Endothelial cell of umbilical vein (primary cell): ENCODE results near the gene ROCK2. TPM values are rescaled to one million over a fixed set of nuclear protein-coding genes. Genes with fewer than 3 reads are reported as not detected.

ENCODE experiments used
- BruUV-seq: library from RNA; stranded (reverse); fragments of 400-500 nt; replicated peaks from 2 replicates; lab custom pipeline; 2021; lab: Mats Ljungman, UMichigan
- CTCF ChIA-PET: fragments of 300-600, 350-600 bp; sonication (Branson Sonifier 250); formaldehyde crosslinking; loops from one replicate; lab custom pipeline; 2021; ENCODE audit warnings: antibody characterized with exemption, inconsistent platforms; lab: Charles Lee
- POLR2A ChIA-PET: fragments of 300-600, 350-600 bp; sonication (Branson Sonifier 250); formaldehyde crosslinking; loops from one replicate; lab custom pipeline; 2021; ENCODE audit warnings: antibody characterized with exemption, inconsistent platforms; lab: Charles Lee
- DNase-seq: peaks from one replicate; pipeline ENCODE4 v3.0.0-alpha.2; 2011; ENCODE audit warnings: low read depth, low spot score
- FAIRE-seq: peaks from 2 replicates; lab custom pipeline; 2011; peaks lifted over from hg19 to GRCh38; lab: Jason Lieb, UNC
- H2AFZ ChIP-seq: 2 replicates; pipeline ENCODE4 v1.6.0; 2012; ENCODE audit warnings: low read depth, low read length, control low read depth, inconsistent platforms
- H3K27ac ChIP-seq: 2 replicates; pipeline ENCODE4 v1.5.1; 2011; ENCODE audit warnings: low read depth, mild to moderate bottlenecking, control low read depth, low read length, moderate library complexity; ENCODE audit not compliant: insufficient read depth
- H3K27me3 ChIP-seq, 2 experiments: 2 replicates each; pipeline versions ENCODE4 v1.6.0 to v1.6.1; 2011; ENCODE audit warnings: low read length in 2 of 2, mixed read lengths in 1 of 2; ENCODE audit not compliant: control insufficient read depth in 2 of 2, insufficient read depth in 2 of 2
- H3K36me3 ChIP-seq, 2 experiments: 2 replicates in 1 of 2; 3 replicates in 1 of 2; pipeline ENCODE4 v1.5.1; 2011; ENCODE audit warnings: low read length in 2 of 2, mild to moderate bottlenecking in 1 of 2, moderate library complexity in 1 of 2; ENCODE audit not compliant: control insufficient read depth in 2 of 2, insufficient read depth in 2 of 2; ENCODE audit errors: extremely low read depth in 1 of 2
- H3K4me1 ChIP-seq: 3 replicates; pipeline ENCODE4 v1.5.1; 2011; ENCODE audit warnings: mild to moderate bottlenecking, low read length; ENCODE audit not compliant: control insufficient read depth, insufficient read depth; ENCODE audit errors: extremely low read depth
- H3K4me2 ChIP-seq: 2 replicates; pipeline ENCODE4 v1.6.1; 2011; ENCODE audit warnings: low read length, control low read depth, mixed read lengths; ENCODE audit not compliant: insufficient read depth
- H3K4me3 ChIP-seq, 3 experiments: fragments of 200-600 bp in 1 of 3; sonication (generic), shearing (Covaris generic) in 1 of 3; replicated peaks in 1 of 3; 2 replicates each; pipeline ENCODE4 v1.5.1; 2011 to 2016; ENCODE audit warnings: control low read depth in 3 of 3, low read length in 3 of 3, mild to moderate bottlenecking in 2 of 3, inconsistent platforms in 1 of 3, low read depth in 1 of 3, moderate library complexity in 1 of 3; ENCODE audit not compliant: insufficient read depth in 1 of 3
- H3K79me2 ChIP-seq: 2 replicates; pipeline ENCODE4 v1.6.0; 2012; ENCODE audit warnings: low read length, inconsistent platforms; ENCODE audit not compliant: control insufficient read depth, insufficient read depth
- H3K9ac ChIP-seq: replicated peaks from 2 replicates; pipeline ENCODE3; 2011; ENCODE audit warnings: low read length, control low read depth; ENCODE audit not compliant: insufficient read depth; ENCODE audit errors: extremely low read depth
- H3K9me1 ChIP-seq: replicated peaks from 3 replicates; pipeline ENCODE4 v1.6.0; 2011; ENCODE audit warnings: mild to moderate bottlenecking, low read length; ENCODE audit not compliant: control insufficient read depth, insufficient read depth; ENCODE audit errors: extremely low read depth
- H3K9me3 ChIP-seq: replicated peaks from 2 replicates; pipeline ENCODE4 v1.5.1; 2012; ENCODE audit warnings: low read length, inconsistent platforms; ENCODE audit not compliant: control insufficient read depth, insufficient read depth
- H4K20me1 ChIP-seq: replicated peaks from 2 replicates; pipeline ENCODE3; 2011; ENCODE audit warnings: mild to moderate bottlenecking, low read length; ENCODE audit not compliant: control insufficient read depth, insufficient read depth; ENCODE audit errors: extremely low read depth
- CTCF ChIP-seq, 2 donors: IDR thresholded peaks; 1 replicate in 1 of 2; 2 replicates in 1 of 2; pipeline ENCODE4 v1.5.1; 2011; ENCODE audit warnings: low read length in 2 of 2, mild to moderate bottlenecking in 2 of 2, moderate library complexity in 2 of 2, control low read depth in 1 of 2, inconsistent platforms in 1 of 2, low read depth in 1 of 2; ENCODE audit not compliant: insufficient read depth in 1 of 2; ENCODE audit errors: extremely low read depth in 1 of 2
- EZH2 ChIP-seq: IDR thresholded peaks from 2 replicates; pipeline ENCODE4 v1.6.1; 2012; ENCODE audit warnings: borderline replicate concordance, low read depth, mild to moderate bottlenecking, moderate library complexity, low read length, inconsistent platforms; ENCODE audit not compliant: severe bottlenecking
- FOS ChIP-seq: IDR thresholded peaks from 2 replicates; pipeline ENCODE4 v1.6.1; 2011; ENCODE audit warnings: mild to moderate bottlenecking, low read length, moderate library complexity, borderline replicate concordance; ENCODE audit not compliant: insufficient read depth
- GATA2 ChIP-seq: IDR thresholded peaks from 2 replicates; pipeline ENCODE4 v1.7.0; 2011; ENCODE audit warnings: low read depth, mild to moderate bottlenecking, moderate library complexity, mixed read lengths, low read length; ENCODE audit not compliant: insufficient read length, insufficient read depth
- JUN ChIP-seq: IDR thresholded peaks from 2 replicates; pipeline ENCODE4 v1.6.1; 2011; ENCODE audit warnings: borderline replicate concordance, low read depth; ENCODE audit not compliant: insufficient read length, insufficient read depth
- MAX ChIP-seq: IDR thresholded peaks from 2 replicates; pipeline ENCODE4 v1.6.1; 2011; ENCODE audit not compliant: insufficient read depth, insufficient read length
- MYC ChIP-seq: IDR thresholded peaks from one replicate; pipeline ENCODE4 v1.6.1; 2011; ENCODE audit warnings: mild to moderate bottlenecking, low read depth, low read length
- POLR2A ChIP-seq: IDR thresholded peaks from 2 replicates; pipeline ENCODE4 v1.6.1; 2012; ENCODE audit warnings: low read depth, mild to moderate bottlenecking, control low read depth, low read length
- POLR2AphosphoS5 ChIP-seq: IDR thresholded peaks from 2 replicates; pipeline ENCODE4 v1.6.1; 2012; ENCODE audit warnings: low read depth, mild to moderate bottlenecking, control low read depth, low read length, moderate library complexity; ENCODE audit not compliant: insufficient read depth
- dilution Hi-C: fragments of 300-500 bp; cut with MboI; formaldehyde crosslinking; loops from one replicate; pipeline ENCODE4 v1.15.0; 2019; ENCODE audit warnings: low sequenced_read_pairs; ENCODE audit not compliant: extremely low pct_ligation_motif_present
- intact Hi-C: fragments of 100-400 bp; cut with micrococcal nuclease; formaldehyde crosslinking; loops from one replicate; pipeline ENCODE4 v1.10.0; 2022
- polyA plus RNA-seq, 4 experiments: library from polyadenylated mRNA; depleted of rRNA in 3 of 4; stranded (reverse) in 3 of 4; unstranded in 1 of 4; fragments of >200 nt; gene quantifications; 2 replicates each; pipeline versions ENCODE4 v1.2.1 to v1.2.3, GENCODE V29; 2011 to 2012; ENCODE audit warnings: missing spikeins in 1 of 4
- total RNA-seq: library from RNA; stranded (reverse); gene quantifications from 2 replicates; pipeline ENCODE4 v1.2.3, GENCODE V29; 2021

The ROCK2 gene
- total and polyA plus RNA-seq, 2 donors (not counting 3 experiments of a cell fraction or from before 2014, with no cell fraction given), result 5.2 to 56.5 TPM

- Histone ChIP-seq H4K20me1 (no peaks in the 10 kb centered on the region), H3K9me3 (no peaks in the 10 kb centered on the region), H3K4me1 (peaks cover 11% of the 10 kb centered on the region), H3K9me1 (no peaks in the 10 kb centered on the region), H3K4me3 (no peak overlapping the region), H3K4me2 (no peak overlapping the region), H3K27ac (no peak overlapping the region), H3K9ac (no peak overlapping the region), H3K27me3 (no peaks in the 10 kb centered on the region), H2AFZ (no peak overlapping the region), H3K36me3 (no peaks in the 10 kb centered on the region), H3K79me2 (no peaks in the 10 kb centered on the region)
- BruUV-seq, result no TSS peak
- intact Hi-C loops, result no loop called here
- no peak for TF ChIP-seq MYC
- no peak for TF ChIP-seq CTCF (IDR thresholded peaks at IDR 0.05; ENCODE audit: extremely low read depth in 1 of 2, insufficient read depth in 1 of 2, low read depth in 1 of 2, low read length in 2 of 2)
- no peak for TF ChIP-seq GATA2
- no peak for TF ChIP-seq POLR2AphosphoS5
- no peak for TF ChIP-seq POLR2A
- no peak for TF ChIP-seq JUN
- no peak for TF ChIP-seq EZH2
- no peak for TF ChIP-seq MAX
- TF ChIP-seq FOS, result no peak
- CTCF ChIA-PET, result interaction anchor here (0.9 to 1.3 kb wide), 2 partner anchors 9 to 288 kb away, joined by 3 read pairs; no protein-coding TSS in a partner anchor
- FAIRE-seq (no peak), DNase-seq (no peak)
- POLR2A ChIA-PET, result no interaction called here
- dilution Hi-C loops, result no loop called here
These were observed 185.4 kb downstream of the ROCK2 start for GRCh38 chr2:11158916-11159573.
